Neutrophil (primary cell): Measurements from ENCODE around the gene DDI2.

Source experiments
- H3K27ac ChIP-seq: fragments of 200-600 bp; sonication (generic); 2 replicates; pipeline ENCODE4 v1.5.1; 2016; ENCODE audit warnings: mild to moderate bottlenecking, moderate library complexity
- H3K27me3 ChIP-seq: fragments of 200-600 bp; sonication (generic); 2 replicates; pipeline ENCODE4 v1.6.0; 2016; ENCODE audit warnings: mild to moderate bottlenecking
- H3K36me3 ChIP-seq: fragments of 200-600 bp; sonication (generic); 2 replicates; pipeline ENCODE4 v1.5.1; 2017
- H3K4me1 ChIP-seq, 2 experiments: fragments of 200-600 bp in 1 of 2; sonication (generic) in 1 of 2; 1 replicate in 1 of 2; 2 replicates in 1 of 2; pipeline versions ENCODE4 v1.5.1 to v1.6.1; 2013 to 2016; ENCODE audit warnings: low read depth in 1 of 2, low read length in 1 of 2, mild to moderate bottlenecking in 1 of 2, moderate library complexity in 1 of 2; ENCODE audit not compliant: control insufficient read depth in 1 of 2, insufficient read depth in 1 of 2
- H3K4me3 ChIP-seq, 2 experiments: fragments of 200-600 bp in 1 of 2; sonication (generic) in 1 of 2; 1 replicate in 1 of 2; 2 replicates in 1 of 2; pipeline ENCODE4 v1.5.1; 2013 to 2016; ENCODE audit warnings: low read depth in 1 of 2, low read length in 1 of 2, mild to moderate bottlenecking in 1 of 2, moderate library complexity in 1 of 2
- H3K9me3 ChIP-seq: fragments of 200-600 bp; sonication (generic); 2 replicates; pipeline ENCODE4 v1.5.1; 2016
- TF ChIP-seq, protein P1 (sequence below): fragments of 200-600 bp; sonication (generic); IDR thresholded peaks from 2 replicates; pipeline ENCODE4 v1.5.1; 2016; ENCODE audit warnings: antibody characterized with exemption

Gene DDI2

DNA sequence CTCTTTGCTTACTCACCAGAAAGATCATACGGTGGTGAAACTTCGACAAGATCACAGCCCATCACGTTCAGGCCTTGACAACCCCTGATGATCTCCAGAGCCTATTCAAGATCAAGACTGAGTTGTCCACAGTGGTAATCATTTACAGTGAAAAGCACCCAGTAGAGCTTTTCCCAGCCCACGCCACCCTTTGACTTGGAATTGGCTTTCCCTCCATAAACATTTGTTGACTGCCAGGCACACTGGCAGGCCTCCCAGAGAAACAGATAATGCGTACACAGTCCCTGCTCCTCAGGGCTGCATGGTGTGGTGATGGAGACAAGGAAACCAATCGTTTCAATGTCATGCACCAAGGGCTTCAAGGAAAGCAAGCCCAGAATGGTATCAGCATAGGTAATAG lies 42.5 kb upstream of the DDI2 start:
- Histone ChIP-seq H3K9me3 (no peaks in the 10 kb centered on the region), H3K27ac (no peak overlapping the region), H3K4me3 (no peak overlapping the region), H3K36me3 (peaks cover 15% of the 10 kb centered on the region), H3K4me1 (no peaks in the 10 kb centered on the region), H3K27me3 (no peaks in the 10 kb centered on the region)
- TF ChIP-seq, protein P1, sequence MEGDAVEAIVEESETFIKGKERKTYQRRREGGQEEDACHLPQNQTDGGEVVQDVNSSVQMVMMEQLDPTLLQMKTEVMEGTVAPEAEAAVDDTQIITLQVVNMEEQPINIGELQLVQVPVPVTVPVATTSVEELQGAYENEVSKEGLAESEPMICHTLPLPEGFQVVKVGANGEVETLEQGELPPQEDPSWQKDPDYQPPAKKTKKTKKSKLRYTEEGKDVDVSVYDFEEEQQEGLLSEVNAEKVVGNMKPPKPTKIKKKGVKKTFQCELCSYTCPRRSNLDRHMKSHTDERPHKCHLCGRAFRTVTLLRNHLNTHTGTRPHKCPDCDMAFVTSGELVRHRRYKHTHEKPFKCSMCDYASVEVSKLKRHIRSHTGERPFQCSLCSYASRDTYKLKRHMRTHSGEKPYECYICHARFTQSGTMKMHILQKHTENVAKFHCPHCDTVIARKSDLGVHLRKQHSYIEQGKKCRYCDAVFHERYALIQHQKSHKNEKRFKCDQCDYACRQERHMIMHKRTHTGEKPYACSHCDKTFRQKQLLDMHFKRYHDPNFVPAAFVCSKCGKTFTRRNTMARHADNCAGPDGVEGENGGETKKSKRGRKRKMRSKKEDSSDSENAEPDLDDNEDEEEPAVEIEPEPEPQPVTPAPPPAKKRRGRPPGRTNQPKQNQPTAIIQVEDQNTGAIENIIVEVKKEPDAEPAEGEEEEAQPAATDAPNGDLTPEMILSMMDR, result no peak

DNA sequence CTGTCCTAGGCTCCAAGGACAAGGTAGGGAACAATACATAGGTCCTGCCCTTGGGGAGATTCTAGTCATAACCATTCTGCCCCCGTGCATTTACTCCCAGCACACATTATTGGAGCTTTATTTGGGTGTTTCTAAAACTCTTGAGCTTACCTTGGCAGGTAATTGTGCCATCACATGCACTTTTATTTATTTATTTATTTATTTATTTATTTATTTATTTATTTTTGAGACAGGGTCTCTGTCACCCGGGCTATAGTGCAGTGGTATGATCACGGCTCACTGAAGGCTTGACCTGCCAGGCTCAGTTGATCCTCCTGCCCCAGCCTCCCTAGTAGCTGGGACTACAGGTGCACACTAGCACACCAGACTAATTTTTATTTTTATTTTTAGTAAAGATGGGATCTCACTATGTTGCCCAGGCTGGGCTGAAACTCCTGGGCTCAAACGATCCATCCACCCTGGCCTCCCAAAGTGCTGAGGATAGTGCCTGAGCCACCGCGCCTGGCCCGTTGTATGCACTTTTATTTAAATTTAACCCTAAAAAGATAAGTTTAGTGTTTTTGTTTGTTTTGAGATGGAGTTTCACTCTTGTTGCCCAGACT lies 41.6 kb upstream of the DDI2 start:
- Histone ChIP-seq H3K9me3 (no peaks in the 10 kb centered on the region), H3K27me3 (no peaks in the 10 kb centered on the region), H3K27ac (no peak overlapping the region), H3K36me3 (peaks cover 8% of the 10 kb centered on the region), H3K4me1 (no peaks in the 10 kb centered on the region), H3K4me3 (no peak overlapping the region)
- TF ChIP-seq, protein P1, result no peak

DNA sequence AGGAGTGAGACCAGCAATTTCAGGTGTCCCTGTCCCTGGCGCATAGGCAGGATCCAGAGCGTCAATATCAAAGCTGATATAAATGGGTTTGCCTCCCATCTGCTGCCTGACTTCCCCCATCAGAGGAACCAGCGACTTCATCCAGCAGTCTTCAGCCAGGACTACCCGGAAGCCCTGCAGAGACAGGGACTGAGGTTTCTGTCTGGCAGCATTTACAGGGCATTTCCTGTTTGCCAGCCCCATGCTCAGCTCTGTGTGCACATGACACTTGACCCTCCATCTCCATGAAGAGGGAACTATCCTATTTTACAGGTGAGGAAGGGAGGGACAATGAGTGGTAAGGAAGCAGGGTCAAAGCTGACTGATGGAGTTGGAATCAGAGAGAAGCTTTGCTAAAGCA lies 39.6 kb upstream of the DDI2 start:
- H3K27me3 ChIP-seq, result no peaks in the 10 kb centered on the region
- H3K36me3 ChIP-seq, result peaks cover 5% of the 10 kb centered on the region
- TF ChIP-seq, protein P1, result no peak
- no peaks in the 10 kb centered on the region for H3K4me1 ChIP-seq
- H3K27ac ChIP-seq, result no peak overlapping the region
- H3K9me3 ChIP-seq, result no peaks in the 10 kb centered on the region
- H3K4me3 ChIP-seq, result no peak overlapping the region

DNA sequence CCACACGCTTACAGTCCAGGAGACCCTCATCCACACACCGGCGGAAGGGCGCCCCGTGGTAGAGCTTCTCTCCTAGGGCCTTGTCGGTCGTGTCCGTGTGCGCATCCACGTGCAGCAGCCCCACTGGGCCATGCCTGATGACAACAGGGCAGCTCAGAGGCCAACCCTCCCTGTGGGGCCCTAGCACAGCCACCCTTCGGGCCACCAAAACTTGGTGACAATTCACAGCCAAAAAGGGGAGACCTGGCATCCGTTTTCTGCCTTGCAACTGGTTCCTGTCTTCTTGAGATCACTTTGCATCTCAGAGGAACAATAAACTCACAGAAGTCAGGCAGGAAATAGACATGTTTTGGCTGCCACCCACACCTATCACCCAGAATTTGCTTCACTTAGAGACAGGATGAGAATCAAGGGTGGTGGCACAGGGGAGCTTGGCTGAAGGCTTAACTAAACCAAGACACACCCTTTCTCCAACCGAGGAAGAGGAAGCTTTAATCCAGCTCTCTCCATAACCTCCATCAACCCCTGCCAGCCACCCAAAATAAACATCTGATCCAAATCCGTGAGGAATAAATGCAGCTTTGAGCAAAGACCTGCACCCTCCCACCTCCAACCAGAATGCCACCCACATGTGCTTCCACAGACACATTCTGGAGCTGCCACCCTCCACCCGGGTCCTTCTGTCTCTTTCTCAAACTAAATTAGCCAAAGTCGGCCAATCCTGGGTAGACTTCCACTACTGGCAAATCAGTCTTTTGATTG lies 38.2 kb upstream of the DDI2 start:
- peaks cover 5% of the 10 kb centered on the region for H3K36me3 ChIP-seq
- H3K27ac ChIP-seq, result no peak overlapping the region
- TF ChIP-seq, protein P1, result no peak
- no peak overlapping the region for H3K4me3 ChIP-seq
- H3K4me1 ChIP-seq, result no peaks in the 10 kb centered on the region
- H3K27me3 ChIP-seq, result peaks cover 13% of the 10 kb centered on the region
- no peaks in the 10 kb centered on the region for H3K9me3 ChIP-seq

DNA sequence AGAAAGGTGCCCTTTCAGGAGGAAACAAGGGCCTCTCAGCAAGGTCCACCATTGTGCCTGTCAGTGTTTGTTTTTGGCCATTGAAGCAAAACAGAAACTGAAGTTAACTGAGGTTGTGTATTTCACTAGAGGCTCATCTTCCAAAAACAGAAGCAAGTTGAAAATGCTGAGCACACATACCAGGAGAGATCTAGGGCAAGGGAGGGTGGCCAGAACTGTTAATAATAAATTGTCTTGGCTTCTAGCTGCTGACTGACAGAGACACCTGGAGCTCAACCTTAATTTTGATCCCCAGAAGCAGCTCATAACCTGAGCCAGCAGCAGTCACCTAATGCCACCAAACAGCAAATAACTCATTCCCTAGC lies 37.6 kb upstream of the DDI2 start:
- Histone ChIP-seq H3K9me3 (no peaks in the 10 kb centered on the region), H3K27ac (no peak overlapping the region), H3K36me3 (peaks cover 5% of the 10 kb centered on the region), H3K4me1 (peaks cover 4 to 5% of the 10 kb centered on the region in 2 experiments), H3K4me3 (no peak overlapping the region), H3K27me3 (peaks cover 19% of the 10 kb centered on the region)
- TF ChIP-seq, protein P1, result no peak
